PC-9 (cell line): ENCODE measurements around the gene MUS81. TPM values are rescaled to one million over a fixed set of nuclear protein-coding genes. Genes with fewer than 3 reads are reported as not detected.

Experiments
- BruUV-seq: library from RNA; stranded (reverse); fragments of 400-500 nt; replicated peaks from 2 replicates; lab custom pipeline; 2021; lab: Mats Ljungman, UMichigan
- CTCF ChIA-PET: fragments of 300-600 bp; sonication (Branson Sonifier 250); formaldehyde crosslinking; loops from one replicate; lab custom pipeline; 2022; ENCODE audit warnings: antibody characterized with exemption; lab: Charles Lee
- POLR2A ChIA-PET: fragments of 300-600 bp; sonication (Branson Sonifier 250); formaldehyde crosslinking; loops from one replicate; lab custom pipeline; 2022; ENCODE audit warnings: antibody characterized with exemption; ENCODE audit not compliant: unreplicated experiment; lab: Charles Lee
- DNase-seq, 2 experiments: peaks; one replicate each; pipeline versions ENCODE4 v3.0.0 to v3.0.0-alpha.2; 2015 to 2022; ENCODE audit warnings: mixed read lengths in 1 of 2
- H2AFZ ChIP-seq: fragments of 200-600 bp; sonication (generic); 2 replicates; pipeline ENCODE4 v1.8.1; 2017; ENCODE audit warnings: antibody characterized with exemption
- H3F3A ChIP-seq: fragments of 200-600 bp; sonication (generic); 2 replicates; pipeline ENCODE4 v1.8.1; 2017; ENCODE audit warnings: antibody characterized with exemption, mild to moderate bottlenecking, low read depth; ENCODE audit not compliant: insufficient read depth
- H3K27ac ChIP-seq: fragments of 200-600 bp; sonication (generic); 2 replicates; pipeline ENCODE4 v1.6.1; 2016; ENCODE audit warnings: mixed run types
- H3K27me3 ChIP-seq: fragments of 200-600 bp; sonication (generic); 2 replicates; pipeline ENCODE4 v1.6.1; 2016; ENCODE audit warnings: low read depth, mixed run types; ENCODE audit not compliant: insufficient read depth
- H3K36me3 ChIP-seq: fragments of 200-600 bp; sonication (generic); 2 replicates; pipeline ENCODE4 v1.6.1; 2016; ENCODE audit warnings: low read depth, mixed run types
- H3K4me1 ChIP-seq: fragments of 200-600 bp; sonication (generic); replicated peaks from 2 replicates; pipeline ENCODE4 v1.6.1; 2016; ENCODE audit warnings: mixed run types; ENCODE audit not compliant: insufficient read depth
- H3K4me2 ChIP-seq: fragments of 200-600 bp; sonication (generic); 2 replicates; pipeline ENCODE4 v1.6.1; 2017; ENCODE audit warnings: mixed run types
- H3K4me3 ChIP-seq: fragments of 200-600 bp; sonication (generic); 2 replicates; pipeline ENCODE4 v1.6.1; 2016; ENCODE audit warnings: mixed run types
- H3K79me2 ChIP-seq: fragments of 200-600 bp; sonication (generic); 2 replicates; pipeline ENCODE4 v1.6.1; 2017; ENCODE audit warnings: low read depth, mixed run types
- H3K9me2 ChIP-seq: fragments of 200-600 bp; sonication (generic); 2 replicates; pipeline ENCODE4 v1.8.1; 2017; ENCODE audit warnings: mild to moderate bottlenecking; ENCODE audit not compliant: insufficient read depth
- H3K9me3 ChIP-seq: fragments of 200-600 bp; sonication (generic); 2 replicates; pipeline ENCODE4 v1.8.1; 2016; ENCODE audit warnings: low read depth; ENCODE audit not compliant: insufficient read depth
- H4K20me1 ChIP-seq: fragments of 200-600 bp; sonication (generic); 2 replicates; pipeline ENCODE4 v1.8.1; 2017; ENCODE audit not compliant: insufficient read depth
- EZH2 ChIP-seq: fragments of 200-600 bp; sonication (generic); IDR thresholded peaks from 2 replicates; pipeline ENCODE4 v1.8.0; 2017; ENCODE audit warnings: antibody characterized with exemption, low read depth
- intact Hi-C: fragments of 100-400 bp; cut with micrococcal nuclease; formaldehyde crosslinking; loops from one replicate; pipeline ENCODE4 v1.10.0; 2022; ENCODE audit not compliant: unreplicated experiment
- total RNA-seq: library from RNA; stranded (reverse); gene quantifications from 2 replicates; pipeline ENCODE4 v1.2.3, GENCODE V29; 2021
- TF ChIP-seq, protein P1 (sequence below): fragments of 200-600 bp; sonication (generic); conservative IDR thresholded peaks from 2 replicates; pipeline ENCODE4 v1.6.1; 2017; ENCODE audit warnings: mixed run types, antibody characterized with exemption, mild to moderate bottlenecking, moderate library complexity

MUS81 gene
- total RNA-seq, 1 experiment from 2014 or later: 62.7 TPM

DNA sequence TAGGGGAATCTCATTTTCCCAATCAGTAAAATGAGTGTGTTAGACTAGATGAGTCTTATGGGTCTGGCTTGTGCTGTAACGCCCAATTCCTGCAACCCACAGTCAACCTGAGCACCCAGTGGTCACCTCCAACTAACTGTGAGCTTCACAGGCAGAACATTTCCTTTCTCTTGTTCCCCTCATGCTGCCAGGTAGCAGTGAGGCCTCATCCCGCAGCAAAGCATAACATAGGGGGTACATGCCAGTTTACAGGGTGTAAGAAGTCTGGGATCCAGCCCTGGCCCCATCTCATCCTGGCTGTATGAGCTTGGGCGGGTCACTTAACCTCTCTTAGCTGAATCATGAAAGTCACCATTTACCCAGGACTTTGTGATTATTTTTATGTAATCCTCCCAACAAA lies 8.7 kb downstream of the MUS81 start:
- Histone ChIP-seq H3K4me2 (no peak overlapping the region), H3K79me2 (no peaks in the 10 kb centered on the region; the same call in 1 of the 2 replicates), H3K36me3 (peaks cover 13% of the 10 kb centered on the region), H2AFZ (no peak overlapping the region), H3F3A (peaks cover 37% of the 10 kb centered on the region), H3K27ac (no peak overlapping the region), H3K4me1 (peaks cover 4% of the 10 kb centered on the region; the same call in 1 of the 2 replicates), H3K9me3 (no peaks in the 10 kb centered on the region), H3K4me3 (no peak overlapping the region), H4K20me1 (no peaks in the 10 kb centered on the region; the same call in 1 of the 2 replicates), H3K9me2 (no peaks in the 10 kb centered on the region), H3K27me3 (no peaks in the 10 kb centered on the region)
- TSS peak; percentile 6 for BruUV-seq
- CTCF ChIA-PET: no interaction called here
- DNase-seq: no peak
- intact Hi-C loops: no loop called here
- POLR2A ChIA-PET: interaction anchor here (0.7 kb wide), 1 partner anchor 11 kb away, joined by 5 read pairs; no protein-coding TSS in a partner anchor
- TF ChIP-seq EZH2: no peak
- TF ChIP-seq, protein P1, sequence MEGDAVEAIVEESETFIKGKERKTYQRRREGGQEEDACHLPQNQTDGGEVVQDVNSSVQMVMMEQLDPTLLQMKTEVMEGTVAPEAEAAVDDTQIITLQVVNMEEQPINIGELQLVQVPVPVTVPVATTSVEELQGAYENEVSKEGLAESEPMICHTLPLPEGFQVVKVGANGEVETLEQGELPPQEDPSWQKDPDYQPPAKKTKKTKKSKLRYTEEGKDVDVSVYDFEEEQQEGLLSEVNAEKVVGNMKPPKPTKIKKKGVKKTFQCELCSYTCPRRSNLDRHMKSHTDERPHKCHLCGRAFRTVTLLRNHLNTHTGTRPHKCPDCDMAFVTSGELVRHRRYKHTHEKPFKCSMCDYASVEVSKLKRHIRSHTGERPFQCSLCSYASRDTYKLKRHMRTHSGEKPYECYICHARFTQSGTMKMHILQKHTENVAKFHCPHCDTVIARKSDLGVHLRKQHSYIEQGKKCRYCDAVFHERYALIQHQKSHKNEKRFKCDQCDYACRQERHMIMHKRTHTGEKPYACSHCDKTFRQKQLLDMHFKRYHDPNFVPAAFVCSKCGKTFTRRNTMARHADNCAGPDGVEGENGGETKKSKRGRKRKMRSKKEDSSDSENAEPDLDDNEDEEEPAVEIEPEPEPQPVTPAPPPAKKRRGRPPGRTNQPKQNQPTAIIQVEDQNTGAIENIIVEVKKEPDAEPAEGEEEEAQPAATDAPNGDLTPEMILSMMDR: no peak

DNA sequence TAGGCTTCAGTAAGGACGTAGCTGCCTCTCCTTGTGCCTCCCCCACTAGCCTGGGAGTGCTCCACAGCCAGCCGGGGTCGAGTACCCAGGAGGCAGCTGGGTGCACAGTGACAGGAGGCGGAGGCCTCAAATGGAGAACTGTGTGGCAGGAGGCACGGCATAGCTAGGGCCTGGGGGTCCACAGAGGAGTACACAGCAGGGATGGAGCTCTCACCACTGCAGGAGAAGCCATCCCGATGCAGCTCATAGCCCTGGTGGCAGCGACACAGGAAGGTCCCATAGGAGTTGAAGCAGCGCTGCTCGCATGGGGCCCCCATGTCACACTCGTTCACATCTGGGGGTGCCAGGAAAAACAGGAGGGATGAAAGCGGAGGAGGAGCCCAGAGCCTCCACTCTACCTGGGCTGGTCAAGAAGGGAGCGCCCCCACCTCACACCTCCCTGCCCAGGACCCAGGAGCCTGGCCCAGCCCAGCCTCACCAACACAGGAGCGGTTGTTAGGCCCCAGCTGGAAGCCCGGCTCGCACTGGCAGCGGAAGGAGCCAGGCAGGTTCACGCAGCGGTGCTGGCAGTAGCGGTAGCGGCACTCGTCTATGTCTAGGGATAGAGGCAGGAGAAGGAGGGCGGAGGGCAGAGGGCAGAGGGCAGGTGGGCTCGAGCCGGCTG lies 9.5 kb downstream of the MUS81 start:
- Histone ChIP-seq H3K27me3 (no peaks in the 10 kb centered on the region), H3K4me2 (no peak overlapping the region), H3K9me3 (no peaks in the 10 kb centered on the region), H3K79me2 (no peaks in the 10 kb centered on the region), H3K36me3 (peaks cover 6% of the 10 kb centered on the region; the same call in 1 of the 2 replicates), H3F3A (peaks cover 38% of the 10 kb centered on the region), H3K27ac (no peak overlapping the region), H4K20me1 (no peaks in the 10 kb centered on the region), H2AFZ (no peak overlapping the region), H3K4me3 (no peak overlapping the region), H3K4me1 (peaks cover 4% of the 10 kb centered on the region; the same call in 1 of the 2 replicates), H3K9me2 (no peaks in the 10 kb centered on the region)
- no peak for DNase-seq
- POLR2A ChIA-PET: interaction anchor here (0.6 to 0.7 kb wide), 2 partner anchors 11 to 211 kb away, joined by 3 to 5 read pairs; no protein-coding TSS in a partner anchor
- intact Hi-C loops: no loop called here
- no peak for TF ChIP-seq EZH2
- TF ChIP-seq, protein P1: no peak
- BruUV-seq: no TSS peak
- CTCF ChIA-PET: no interaction called here

DNA sequence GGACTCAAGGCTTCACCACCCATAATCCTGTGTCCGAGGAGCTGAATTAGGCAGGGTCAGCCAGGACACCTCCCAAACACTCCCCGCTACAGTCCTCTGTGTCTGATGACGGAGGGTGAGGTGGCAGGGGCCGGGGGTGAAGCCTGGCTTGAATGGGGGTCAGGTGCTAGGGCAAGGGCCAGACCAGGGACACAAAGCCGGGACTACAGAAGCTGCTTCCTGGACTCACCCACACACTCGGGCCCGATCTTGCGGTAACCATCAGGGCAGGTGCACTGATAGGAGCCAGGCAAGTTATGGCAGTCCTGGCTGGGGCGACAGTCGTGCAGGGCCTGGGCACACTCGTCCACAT lies 10.1 kb downstream of the MUS81 start:
- no peak overlapping the region for H3K4me3 ChIP-seq
- no peaks in the 10 kb centered on the region for H4K20me1 ChIP-seq
- peaks cover under 1% of the 10 kb centered on the region; the same call in 1 of the 2 replicates for H3K36me3 ChIP-seq
- BruUV-seq: no TSS peak
- H2AFZ ChIP-seq: no peak overlapping the region
- no peak overlapping the region for H3K4me2 ChIP-seq
- CTCF ChIA-PET: no interaction called here
- no peak overlapping the region for H3K27ac ChIP-seq
- H3K79me2 ChIP-seq: no peaks in the 10 kb centered on the region
- no peak for DNase-seq
- H3K27me3 ChIP-seq: no peaks in the 10 kb centered on the region
- no peaks in the 10 kb centered on the region for H3K9me3 ChIP-seq
- peaks cover 38% of the 10 kb centered on the region for H3F3A ChIP-seq
- TF ChIP-seq, protein P1: no peak
- no peak for TF ChIP-seq EZH2
- intact Hi-C loops: no loop called here
- peaks cover 4% of the 10 kb centered on the region; the same call in 1 of the 2 replicates for H3K4me1 ChIP-seq
- H3K9me2 ChIP-seq: no peaks in the 10 kb centered on the region
- POLR2A ChIA-PET: no interaction called here
